NCI-H526 treated with DMSO at 0.1 percent for 48 hours (cell line): ENCODE data around the gene PCDHB13.
A peak's percentile ranks its signal among the peaks of the same experiment; 100 is the strongest.
"Not testable (repeated sequence)": the region's sequence is repeated elsewhere in the genome, so short reads cannot be mapped to it uniquely, and the experiment has no call there.

Experiments
- DNase-seq: peaks from one replicate; lab custom pipeline; 2025; lab: John Stamatoyannopoulos, UW

Gene PCDHB13

DNA sequence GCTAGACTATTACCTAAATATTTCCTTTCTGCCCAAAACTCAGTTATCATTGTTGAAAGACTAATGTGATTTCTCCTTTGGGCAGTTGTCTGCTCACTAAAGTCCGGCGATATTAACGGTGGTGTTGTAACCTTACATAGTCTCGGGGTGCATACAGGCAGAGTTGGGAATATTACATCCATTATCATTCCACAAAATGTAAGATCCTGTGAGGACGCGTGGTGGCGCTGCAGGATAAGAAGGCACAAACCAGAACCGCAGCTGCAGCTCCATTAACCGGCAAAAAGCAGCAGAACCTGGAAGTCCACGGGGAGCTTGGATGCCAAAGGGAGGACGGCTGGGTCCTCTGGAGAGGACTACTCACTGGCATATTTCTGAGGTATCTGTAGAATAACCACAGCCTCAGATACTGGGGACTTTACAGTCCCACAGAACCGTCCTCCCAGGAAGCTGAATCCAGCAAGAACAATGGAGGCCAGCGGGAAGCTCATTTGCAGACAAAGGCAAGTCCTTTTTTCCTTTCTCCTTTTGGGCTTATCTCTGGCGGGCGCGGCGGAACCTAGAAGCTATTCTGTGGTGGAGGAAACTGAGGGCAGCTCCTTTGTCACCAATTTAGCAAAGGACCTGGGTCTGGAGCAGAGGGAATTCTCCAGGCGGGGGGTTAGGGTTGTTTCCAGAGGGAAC is at the start of gene PCDHB13:
TSS of gene PCDHB13 (plus strand) at position 264 of the 684 bp plus-strand sequence. CDS start at position 469, 205 bp downstream.
- peak; percentile 4 for DNase-seq

DNA sequence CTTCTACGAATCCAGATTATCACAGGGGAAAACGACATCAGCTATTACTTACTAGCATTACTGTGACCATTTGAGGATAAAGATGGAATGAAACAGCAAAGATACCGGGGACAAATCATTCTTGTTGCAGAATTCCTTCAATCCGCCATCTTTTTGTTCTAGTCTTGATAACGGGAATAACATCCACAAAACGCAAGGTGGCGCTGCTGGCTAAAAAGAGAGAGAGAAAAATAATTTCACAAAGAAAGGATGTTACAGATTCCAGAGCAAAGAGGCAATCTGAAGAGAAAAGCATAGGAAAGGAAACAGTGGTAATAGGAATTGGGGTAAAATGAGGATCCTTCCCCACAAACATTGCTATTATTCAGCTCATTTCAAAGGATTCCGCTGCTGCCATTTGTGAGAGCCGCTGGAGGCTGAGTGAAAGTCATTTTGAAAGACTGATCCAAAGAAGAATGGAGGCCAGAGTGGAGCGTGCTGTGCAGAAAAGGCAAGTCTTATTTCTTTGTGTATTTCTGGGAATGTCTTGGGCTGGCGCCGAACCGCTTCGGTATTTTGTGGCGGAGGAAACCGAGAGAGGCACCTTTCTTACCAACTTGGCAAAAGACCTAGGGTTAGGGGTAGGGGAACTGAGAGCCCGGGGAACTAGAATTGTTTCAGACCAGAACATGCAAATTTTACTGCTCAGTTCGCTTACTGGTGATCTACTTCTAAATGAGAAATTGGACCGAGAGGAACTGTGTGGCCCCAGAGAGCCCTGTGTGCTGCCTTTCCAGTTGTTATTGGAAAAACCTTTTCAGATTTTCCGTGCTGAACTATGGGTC is 41.1 kb upstream of the PCDHB13 start, which contains the start of gene PCDHB7:
TSS of gene PCDHB7 (plus strand) at position 264 of the 824 bp plus-strand sequence. CDS start at position 456, 192 bp downstream.
- DNase-seq, result peak; percentile 11

DNA sequence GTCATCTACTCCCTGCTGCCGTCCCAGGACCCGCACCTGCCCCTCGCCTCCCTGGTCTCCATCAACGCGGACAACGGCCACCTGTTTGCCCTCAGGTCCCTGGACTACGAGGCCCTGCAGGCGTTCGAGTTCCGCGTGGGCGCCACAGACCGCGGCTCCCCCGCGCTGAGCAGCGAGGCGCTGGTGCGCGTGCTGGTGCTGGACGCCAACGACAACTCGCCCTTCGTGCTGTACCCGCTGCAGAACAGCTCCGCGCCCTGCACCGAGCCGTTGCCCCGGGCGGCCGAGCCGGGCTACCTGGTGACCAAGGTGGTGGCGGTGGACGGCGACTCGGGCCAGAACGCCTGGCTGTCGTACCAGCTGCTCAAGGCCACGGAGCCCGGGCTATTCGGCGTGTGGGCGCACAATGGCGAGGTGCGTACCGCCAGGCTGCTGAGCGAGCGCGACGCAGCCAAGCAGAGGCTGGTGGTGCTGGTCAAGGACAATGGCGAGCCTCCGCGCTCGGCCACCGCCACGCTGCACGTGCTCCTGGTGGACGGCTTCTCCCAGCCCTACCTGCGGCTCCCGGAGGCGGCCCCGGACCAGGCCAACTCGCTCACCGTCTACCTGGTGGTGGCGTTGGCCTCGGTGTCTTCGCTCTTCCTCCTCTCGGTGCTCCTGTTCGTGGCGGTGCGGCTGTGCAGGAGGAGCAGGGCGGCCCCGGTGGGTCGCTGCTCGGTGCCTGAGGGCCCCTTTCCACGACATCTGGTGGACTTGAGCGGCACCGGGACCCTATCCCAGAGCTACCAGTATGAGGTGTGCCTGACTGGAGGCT is 39.2 kb upstream of the PCDHB13 start:
- not testable (repeated sequence) for DNase-seq

DNA sequence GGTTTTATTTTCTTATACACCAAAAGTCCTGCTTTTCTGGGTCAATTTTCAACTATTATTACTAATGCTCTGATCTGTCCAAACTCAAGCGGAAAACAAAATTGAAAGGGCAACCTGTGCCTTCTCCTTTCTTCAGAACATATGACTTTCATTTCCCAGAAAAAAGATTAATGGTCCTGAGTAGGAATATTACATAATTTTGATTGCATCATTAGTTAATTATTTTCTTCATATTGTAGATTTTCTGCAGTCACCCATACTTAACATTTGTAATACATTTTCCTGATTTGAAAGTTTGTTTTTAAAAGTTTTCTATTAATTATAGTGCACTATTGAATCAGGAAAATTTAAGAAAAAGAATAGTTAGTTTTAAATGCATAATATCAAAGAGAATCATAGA is 37.8 kb upstream of the PCDHB13 start:
- no peak for DNase-seq

DNA sequence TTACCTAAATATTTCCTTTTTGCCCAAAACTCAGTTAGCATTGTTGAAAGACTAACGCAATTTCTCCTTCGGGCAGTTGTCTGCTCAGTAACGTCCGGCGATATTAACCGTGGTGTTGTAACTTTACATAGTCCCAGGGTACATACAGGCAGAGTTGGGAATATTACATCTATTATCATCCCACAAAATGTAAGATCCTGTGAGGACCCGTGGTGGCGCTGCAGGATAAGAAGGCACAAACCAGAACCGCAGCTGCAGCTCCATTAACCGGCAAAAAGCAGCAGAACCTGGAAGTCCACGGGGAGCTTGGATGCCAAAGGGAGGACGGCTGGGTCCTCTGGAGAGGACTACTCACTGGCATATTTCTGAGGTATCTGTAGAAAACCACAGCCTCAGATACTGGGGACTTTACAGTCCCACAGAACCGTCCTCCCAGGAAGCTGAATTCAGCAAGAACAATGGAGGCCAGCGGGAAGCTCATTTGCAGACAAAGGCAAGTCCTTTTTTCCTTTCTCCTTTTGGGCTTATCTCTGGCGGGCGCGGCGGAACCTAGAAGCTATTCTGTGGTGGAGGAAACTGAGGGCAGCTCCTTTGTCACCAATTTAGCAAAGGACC is 36.0 kb upstream of the PCDHB13 start, which contains the start of gene PCDHB8:
TSS of gene PCDHB8 (plus strand) at position 214 of the 615 bp plus-strand sequence. CDS start at position 459, 245 bp downstream.
- peak; percentile 18 for DNase-seq

DNA sequence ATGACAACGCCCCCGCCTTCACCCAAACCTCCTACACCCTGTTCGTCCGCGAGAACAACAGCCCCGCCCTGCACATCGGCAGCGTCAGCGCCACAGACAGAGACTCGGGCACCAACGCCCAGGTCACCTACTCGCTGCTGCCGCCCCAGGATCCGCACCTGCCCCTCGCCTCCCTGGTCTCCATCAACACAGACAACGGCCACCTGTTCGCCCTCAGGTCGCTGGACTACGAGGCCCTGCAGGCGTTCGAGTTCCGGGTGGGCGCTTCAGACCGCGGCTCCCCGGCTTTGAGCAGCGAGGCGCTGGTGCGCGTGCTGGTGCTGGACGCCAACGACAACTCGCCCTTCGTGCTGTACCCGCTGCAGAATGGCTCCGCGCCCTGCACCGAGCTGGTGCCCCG is 34.3 kb upstream of the PCDHB13 start:
- DNase-seq, result not testable (repeated sequence)

DNA sequence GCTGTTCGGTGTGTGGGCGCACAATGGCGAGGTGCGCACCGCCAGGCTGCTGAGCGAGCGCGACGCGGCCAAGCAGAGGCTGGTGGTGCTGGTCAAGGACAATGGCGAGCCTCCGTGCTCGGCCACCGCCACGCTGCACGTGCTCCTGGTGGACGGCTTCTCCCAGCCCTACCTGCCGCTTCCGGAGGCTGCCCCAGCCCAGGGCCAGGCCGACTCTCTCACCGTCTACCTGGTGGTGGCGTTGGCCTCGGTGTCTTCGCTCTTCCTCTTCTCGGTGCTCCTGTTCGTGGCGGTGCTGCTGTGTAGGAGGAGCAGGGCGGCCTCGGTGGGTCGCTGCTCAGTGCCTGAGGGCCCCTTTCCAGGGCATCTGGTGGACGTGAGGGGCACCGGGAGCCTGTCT is 33.8 kb upstream of the PCDHB13 start:
- not testable (repeated sequence) for DNase-seq

DNA sequence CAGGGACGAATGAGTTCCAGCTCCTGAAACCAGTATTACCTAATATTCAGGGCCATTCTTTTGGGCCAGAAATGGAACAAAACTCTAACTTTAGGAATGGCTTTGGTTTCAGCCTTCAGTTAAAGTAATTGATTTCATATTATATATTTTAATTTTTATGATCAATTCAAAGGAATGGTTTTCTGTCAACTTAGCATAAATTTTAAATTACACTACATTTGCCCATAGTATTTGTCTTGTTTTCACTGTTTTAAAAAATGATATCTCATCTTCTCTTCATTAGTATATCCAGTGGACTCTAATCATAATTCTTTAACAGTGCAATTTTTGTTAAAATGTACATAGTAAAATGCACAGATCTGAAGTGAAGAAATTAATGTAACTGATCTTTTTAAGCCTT is 33.4 kb upstream of the PCDHB13 start:
- DNase-seq, result no peak

DNA sequence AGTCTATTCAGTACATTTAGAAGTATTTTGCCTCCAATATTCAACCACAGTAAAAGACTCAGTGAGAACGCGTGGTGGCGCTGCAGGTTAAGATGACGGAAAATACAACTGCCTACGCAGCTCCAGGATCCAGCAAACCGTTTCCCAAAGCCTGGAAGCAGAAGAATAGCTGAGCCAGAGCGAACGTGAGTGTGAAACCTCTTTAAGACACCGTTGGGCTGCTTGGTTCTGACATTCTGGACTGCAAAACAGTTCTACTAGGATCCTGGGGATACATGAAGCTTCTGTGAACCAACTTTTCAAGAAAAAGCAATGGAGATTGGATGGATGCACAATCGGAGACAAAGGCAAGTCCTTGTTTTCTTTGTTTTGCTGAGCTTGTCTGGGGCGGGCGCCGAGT is 31.5 kb upstream of the PCDHB13 start, which contains the start of gene PCDHB16:
TSS of gene PCDHB16 (plus strand) at position 140 of the 400 bp plus-strand sequence. CDS start at position 313, 173 bp downstream.
- DNase-seq, result peak; percentile 54

DNA sequence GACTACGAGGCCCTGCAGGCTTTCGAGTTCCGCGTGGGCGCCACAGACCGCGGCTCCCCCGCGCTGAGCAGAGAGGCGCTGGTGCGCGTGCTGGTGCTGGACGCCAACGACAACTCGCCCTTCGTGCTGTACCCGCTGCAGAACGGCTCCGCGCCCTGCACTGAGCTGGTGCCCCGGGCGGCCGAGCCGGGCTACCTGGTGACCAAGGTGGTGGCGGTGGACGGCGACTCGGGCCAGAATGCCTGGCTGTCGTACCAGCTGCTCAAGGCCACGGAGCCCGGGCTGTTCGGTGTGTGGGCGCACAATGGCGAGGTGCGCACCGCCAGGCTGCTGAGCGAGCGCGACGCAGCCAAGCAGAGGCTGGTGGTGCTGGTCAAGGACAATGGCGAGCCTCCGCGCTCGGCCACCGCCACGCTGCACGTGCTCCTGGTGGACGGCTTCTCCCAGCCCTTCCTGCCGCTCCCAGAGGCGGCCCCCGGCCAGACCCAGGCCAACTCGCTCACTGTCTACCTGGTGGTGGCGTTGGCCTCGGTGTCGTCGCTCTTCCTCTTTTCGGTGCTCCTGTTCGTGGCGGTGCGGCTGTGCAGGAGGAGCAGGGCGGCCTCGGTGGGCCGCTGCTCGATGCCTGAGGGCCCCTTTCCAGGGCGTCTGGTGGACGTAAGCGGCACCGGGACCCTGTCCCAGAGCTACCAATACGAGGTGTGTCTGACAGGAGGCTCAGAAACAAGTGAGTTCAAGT is 29.4 kb upstream of the PCDHB13 start:
- DNase-seq, result not testable (repeated sequence)

DNA sequence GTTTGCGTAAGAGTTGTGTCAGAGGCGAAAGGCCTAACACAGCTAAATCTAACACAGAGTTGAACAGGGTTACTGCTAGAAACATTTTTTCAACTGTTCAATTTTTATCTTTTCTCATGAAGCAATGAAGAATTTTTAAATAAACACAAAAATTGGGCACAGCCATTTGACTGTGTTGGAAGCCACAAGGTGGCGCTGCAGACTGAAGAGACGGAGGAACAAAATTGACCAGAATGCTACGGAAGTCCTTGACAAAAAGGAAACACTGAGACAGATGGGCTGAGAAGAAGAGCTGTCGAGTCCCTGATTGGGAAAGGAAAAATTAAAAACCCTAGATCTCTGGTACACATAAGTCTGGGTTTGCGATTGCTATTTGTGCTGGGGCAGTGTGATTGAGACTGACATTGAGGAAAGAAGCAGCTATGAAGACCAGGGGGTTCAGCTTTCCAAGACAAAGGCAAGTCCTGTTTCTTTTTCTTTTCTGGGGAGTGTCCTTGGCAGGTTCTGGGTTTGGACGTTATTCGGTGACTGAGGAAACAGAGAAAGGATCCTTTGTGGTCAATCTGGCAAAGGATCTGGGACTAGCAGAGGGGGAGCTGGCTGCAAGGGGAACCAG is 26.7 kb upstream of the PCDHB13 start, which contains the start of gene PCDHB9:
TSS of gene PCDHB9 (plus strand) at position 265 of the 616 bp plus-strand sequence. CDS start at position 423, 158 bp downstream.
- peak; percentile 15 for DNase-seq

DNA sequence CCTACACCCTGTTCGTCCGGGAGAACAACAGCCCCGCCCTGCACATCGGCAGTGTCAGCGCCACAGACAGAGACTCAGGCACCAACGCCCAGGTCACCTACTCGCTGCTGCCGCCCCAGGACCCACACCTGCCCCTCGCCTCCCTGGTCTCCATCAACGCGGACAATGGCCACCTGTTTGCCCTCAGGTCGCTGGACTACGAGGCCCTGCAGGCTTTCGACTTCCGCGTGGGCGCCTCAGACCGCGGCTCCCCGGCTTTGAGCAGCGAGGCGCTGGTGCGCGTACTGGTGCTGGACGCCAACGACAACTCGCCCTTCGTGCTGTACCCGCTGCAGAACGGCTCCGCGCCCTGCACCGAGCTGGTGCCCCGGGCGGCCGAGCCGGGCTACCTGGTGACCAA is 25.0 kb upstream of the PCDHB13 start:
- not testable (repeated sequence) for DNase-seq

DNA sequence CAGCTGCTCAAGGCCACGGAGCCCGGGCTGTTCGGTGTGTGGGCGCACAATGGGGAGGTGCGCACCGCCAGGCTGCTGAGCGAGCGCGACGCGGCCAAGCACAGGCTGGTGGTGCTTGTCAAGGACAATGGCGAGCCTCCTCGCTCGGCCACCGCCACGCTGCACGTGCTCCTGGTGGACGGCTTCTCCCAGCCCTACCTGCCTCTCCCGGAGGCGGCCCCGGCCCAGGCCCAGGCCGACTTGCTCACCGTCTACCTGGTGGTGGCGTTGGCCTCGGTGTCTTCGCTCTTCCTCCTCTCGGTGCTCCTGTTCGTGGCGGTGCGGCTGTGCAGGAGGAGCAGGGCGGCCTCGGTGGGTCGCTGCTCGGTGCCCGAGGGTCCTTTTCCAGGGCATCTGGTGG is 24.6 kb upstream of the PCDHB13 start:
- DNase-seq, result not testable (repeated sequence)

DNA sequence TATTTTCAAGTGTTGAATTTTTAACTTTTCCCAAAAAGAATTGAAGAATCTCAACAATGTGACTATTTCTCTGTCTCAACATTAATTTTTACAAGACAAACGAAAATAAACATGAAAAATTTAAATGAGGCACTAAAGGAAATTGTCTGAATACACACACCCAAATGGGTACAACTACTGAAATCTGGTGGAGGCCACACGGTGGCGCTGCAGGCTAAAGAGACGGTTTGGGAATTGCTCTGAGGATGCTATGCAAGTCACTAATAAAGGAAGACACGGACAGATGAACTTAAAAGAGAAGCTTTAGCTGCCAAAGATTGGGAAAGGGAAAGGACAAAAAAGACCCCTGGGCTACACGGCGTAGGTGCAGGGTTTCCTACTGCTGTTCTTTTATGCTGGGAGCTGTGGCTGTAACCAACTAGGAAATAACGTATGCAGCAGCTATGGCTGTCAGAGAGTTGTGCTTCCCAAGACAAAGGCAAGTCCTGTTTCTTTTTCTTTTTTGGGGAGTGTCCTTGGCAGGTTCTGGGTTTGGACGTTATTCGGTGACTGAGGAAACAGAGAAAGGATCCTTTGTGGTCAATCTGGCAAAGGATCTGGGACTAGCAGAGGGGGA is 21.5 kb upstream of the PCDHB13 start, which contains the start of gene PCDHB10:
TSS of gene PCDHB10 (plus strand) at position 244 of the 616 bp plus-strand sequence. CDS start at position 444, 200 bp downstream.
- DNase-seq, result no peak

DNA sequence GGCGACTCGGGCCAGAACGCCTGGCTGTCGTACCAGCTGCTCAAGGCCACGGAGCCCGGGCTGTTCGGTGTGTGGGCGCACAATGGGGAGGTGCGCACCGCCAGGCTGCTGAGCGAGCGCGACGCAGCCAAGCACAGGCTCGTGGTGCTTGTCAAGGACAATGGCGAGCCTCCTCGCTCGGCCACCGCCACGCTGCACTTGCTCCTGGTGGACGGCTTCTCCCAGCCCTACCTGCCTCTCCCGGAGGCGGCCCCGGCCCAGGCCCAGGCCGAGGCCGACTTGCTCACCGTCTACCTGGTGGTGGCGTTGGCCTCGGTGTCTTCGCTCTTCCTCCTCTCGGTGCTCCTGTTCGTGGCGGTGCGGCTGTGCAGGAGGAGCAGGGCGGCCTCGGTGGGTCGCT is 19.4 kb upstream of the PCDHB13 start:
- not testable (repeated sequence) for DNase-seq

DNA sequence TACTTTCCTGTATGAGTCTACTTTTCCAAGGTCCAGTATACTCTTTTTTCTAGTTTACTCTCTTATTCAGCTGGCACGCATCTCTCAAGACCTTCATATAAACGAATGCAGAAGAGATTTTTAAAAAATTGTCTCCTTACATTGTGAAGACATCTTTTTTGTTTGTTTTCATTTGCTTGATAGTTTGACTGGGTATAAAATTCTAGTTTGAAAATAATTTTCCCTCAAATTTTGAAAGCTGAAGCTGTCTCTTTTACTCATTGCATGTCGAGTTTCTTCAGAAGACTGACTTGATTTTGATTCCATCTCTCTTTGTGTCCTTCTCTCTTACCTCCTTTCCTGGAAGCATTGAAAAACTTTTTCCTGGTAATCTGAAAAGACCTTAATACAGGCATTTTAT is 17.4 kb upstream of the PCDHB13 start:
- no peak for DNase-seq

DNA sequence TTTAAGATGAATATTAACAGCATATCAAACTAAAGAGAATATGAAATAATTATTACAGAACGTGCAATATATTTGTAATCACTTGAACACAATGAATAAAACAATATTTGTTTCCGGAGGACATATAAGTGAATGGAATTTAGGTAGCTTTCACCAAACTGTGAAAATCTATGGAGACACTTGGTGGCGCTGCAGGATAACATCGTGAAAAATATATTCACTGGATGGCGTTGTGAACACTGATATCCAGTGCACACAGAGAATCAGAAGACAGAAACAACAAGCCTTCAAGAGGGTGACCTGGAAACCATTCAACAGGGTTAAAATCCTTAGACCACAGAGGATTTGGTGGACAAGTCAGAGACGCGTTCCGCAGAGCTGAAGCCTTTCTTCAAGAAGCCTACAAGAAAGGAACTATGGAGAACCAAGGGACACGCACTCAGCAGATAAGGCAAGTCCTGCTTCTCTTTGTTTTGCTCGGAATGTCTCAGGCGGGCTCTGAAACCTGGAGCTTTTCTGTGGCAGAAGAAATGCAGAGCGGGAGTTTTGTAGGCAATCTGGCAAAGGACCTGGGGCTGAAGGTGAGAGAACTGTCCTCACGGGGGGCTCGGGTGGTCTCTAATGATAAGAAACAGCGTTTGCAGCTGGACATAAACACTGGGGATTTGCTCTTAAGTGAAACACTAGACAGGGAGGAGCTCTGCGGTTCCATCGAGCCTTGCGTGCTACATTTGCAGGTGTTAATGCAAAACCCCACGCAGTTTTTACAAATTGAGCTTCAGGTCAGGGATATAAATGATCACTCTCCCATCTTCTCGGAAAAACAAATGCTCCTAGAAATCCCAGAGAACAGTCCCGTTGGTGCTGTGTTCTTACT is 14.1 kb upstream of the PCDHB13 start, which contains the start of gene PCDHB11:
TSS of gene PCDHB11 (plus strand) at position 269 of the 877 bp plus-strand sequence. CDS start at position 417, 148 bp downstream.
- peak; percentile 31 for DNase-seq

DNA sequence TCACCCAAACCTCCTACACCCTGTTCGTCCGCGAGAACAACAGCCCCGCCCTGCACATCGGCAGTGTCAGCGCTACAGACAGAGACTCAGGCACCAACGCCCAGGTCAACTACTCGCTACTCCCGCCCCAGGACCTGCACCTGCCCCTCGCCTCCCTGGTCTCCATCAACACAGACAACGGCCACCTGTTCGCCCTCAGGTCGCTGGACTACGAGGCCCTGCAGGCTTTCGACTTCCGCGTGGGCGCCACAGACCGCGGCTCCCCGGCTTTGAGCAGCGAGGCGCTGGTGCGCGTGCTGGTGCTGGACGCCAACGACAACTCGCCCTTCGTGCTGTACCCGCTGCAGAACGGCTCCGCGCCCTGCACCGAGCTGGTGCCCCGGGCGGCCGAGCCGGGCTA is 12.6 kb upstream of the PCDHB13 start:
- DNase-seq, result not testable (repeated sequence)
